T-helper 2 cell treated with Interferon-gamma antibody and Interleukin-4, amounts not matched to agents 100 ng/mL and 5 ng/mL, for 36 hours (primary cell): ENCODE measurements around the gene CCDC33. TPM values are rescaled to one million over a fixed set of nuclear protein-coding genes. Genes with fewer than 3 reads are reported as not detected.

Experiments used
- intact Hi-C: fragments of 100-400 bp; cut with micrococcal nuclease; formaldehyde crosslinking; loops from one replicate; pipeline ENCODE4 v1.15.1; 2023
- total RNA-seq: library from RNA; stranded (reverse); gene quantifications from 2 replicates; pipeline ENCODE4 v1.2.3, GENCODE V29; 2022

Gene CCDC33
- total RNA-seq: not detected in 2 replicates

- intact Hi-C loops: no loop called here
Measured at GRCh38 chr15:74235962-74236361, at the start of gene CCDC33. Gene CCDC33 (plus strand): TSS chr15:74236326. CDS start chr15:74236720, 394 bp downstream.

- intact Hi-C loops: no loop called here
Measured at GRCh38 chr15:74188216-74188615, 47.9 kb upstream of the CCDC33 start.

- intact Hi-C loops: no loop called here
Measured at GRCh38 chr15:74191798-74192197, 44.3 kb upstream of the CCDC33 start.

GRCh38 chr15:74192751-74193150 lies 43.4 kb upstream of the CCDC33 start:
- intact Hi-C loops: no loop called here

GRCh38 chr15:74193299-74193718 lies 42.8 kb upstream of the CCDC33 start:
- intact Hi-C loops: no loop called here

- intact Hi-C loops: no loop called here
Measured at GRCh38 chr15:74193905-74194304, 42.2 kb upstream of the CCDC33 start.

- intact Hi-C loops: no loop called here
Measured at GRCh38 chr15:74194572-74195559, 41.3 kb upstream of the CCDC33 start.

GRCh38 chr15:74196175-74196574 lies 40.0 kb upstream of the CCDC33 start:
- intact Hi-C loops: no loop called here

- intact Hi-C loops: no loop called here
Measured at GRCh38 chr15:74197176-74197965, 38.8 kb upstream of the CCDC33 start.

- intact Hi-C loops: no loop called here
Measured at GRCh38 chr15:74199297-74199652, 36.9 kb upstream of the CCDC33 start.

GRCh38 chr15:74200412-74200815 lies 35.7 kb upstream of the CCDC33 start:
- intact Hi-C loops: no loop called here

GRCh38 chr15:74200871-74201419 lies 35.2 kb upstream of the CCDC33 start:
- intact Hi-C loops: no loop called here

GRCh38 chr15:74201710-74202420 lies 34.3 kb upstream of the CCDC33 start:
- intact Hi-C loops: no loop called here

- intact Hi-C loops: no loop called here
Measured at GRCh38 chr15:74202452-74203401, 33.4 kb upstream of the CCDC33 start, which contains the start of gene STRA6. Gene STRA6 (minus strand): TSS chr15:74202787. CDS start chr15:74202267, 520 bp downstream.

- intact Hi-C loops: no loop called here
Measured at GRCh38 chr15:74203914-74204431, 32.2 kb upstream of the CCDC33 start.

GRCh38 chr15:74205582-74205947 lies 30.6 kb upstream of the CCDC33 start:
- intact Hi-C loops: no loop called here

- intact Hi-C loops: no loop called here
Measured at GRCh38 chr15:74206801-74207281, 29.3 kb upstream of the CCDC33 start.

- intact Hi-C loops: no loop called here
Measured at GRCh38 chr15:74207652-74208440, 28.3 kb upstream of the CCDC33 start.

GRCh38 chr15:74208496-74208895 lies 27.6 kb upstream of the CCDC33 start:
- intact Hi-C loops: no loop called here
